H9 (cell line): ENCODE results near the gene DCDC2. TPM values are rescaled to one million over a fixed set of nuclear protein-coding genes. Genes with fewer than 3 reads are reported as not detected.

ENCODE experiments used
- DNase-seq: peaks from one replicate; pipeline ENCODE4 v3.0.0-alpha.2; 2017
- H2AFZ ChIP-seq: one replicate; pipeline ENCODE4 v1.6.1; 2013; ENCODE audit warnings: mild to moderate bottlenecking, low read length, control low read depth, moderate library complexity
- H2AK5ac ChIP-seq: 2 replicates; pipeline ENCODE4 v1.6.1; 2013; ENCODE audit warnings: low read length, control low read depth, mixed read lengths; ENCODE audit not compliant: insufficient read length
- H2BK120ac ChIP-seq: one replicate; pipeline ENCODE4 v1.6.1; 2013; ENCODE audit warnings: low read depth, mild to moderate bottlenecking, low read length, control low read depth, inconsistent platforms; ENCODE audit not compliant: poor library complexity, severe bottlenecking
- H2BK12ac ChIP-seq: 2 replicates; pipeline ENCODE4 v1.6.1; 2013; ENCODE audit warnings: low read length, control low read depth, mixed read lengths, low read depth; ENCODE audit not compliant: insufficient read length
- H2BK15ac ChIP-seq: 2 replicates; pipeline ENCODE4 v1.6.1; 2013; ENCODE audit warnings: low read depth, low read length, control low read depth
- H2BK20ac ChIP-seq: one replicate; pipeline ENCODE4 v1.6.1; 2013; ENCODE audit warnings: low read depth, mild to moderate bottlenecking, low read length, control low read depth, inconsistent platforms; ENCODE audit not compliant: poor library complexity, severe bottlenecking
- H2BK5ac ChIP-seq: 2 replicates; pipeline ENCODE4 v1.6.1; 2013; ENCODE audit warnings: low read length, control low read depth, mixed read lengths; ENCODE audit not compliant: insufficient read length
- H3K14ac ChIP-seq: 2 replicates; pipeline ENCODE4 v1.6.1; 2013; ENCODE audit warnings: low read length, control low read depth; ENCODE audit not compliant: insufficient read depth
- H3K18ac ChIP-seq: 2 replicates; pipeline ENCODE4 v1.6.1; 2013; ENCODE audit warnings: low read depth, mild to moderate bottlenecking, mixed read lengths, low read length, control low read depth; ENCODE audit not compliant: insufficient read length
- H3K23ac ChIP-seq: 2 replicates; pipeline ENCODE4 v1.6.1; 2013; ENCODE audit warnings: low read length, control low read depth, mixed read lengths, low read depth; ENCODE audit not compliant: insufficient read length
- H3K23me2 ChIP-seq: 2 replicates; pipeline ENCODE4 v1.6.1; 2013; ENCODE audit warnings: low read depth, mild to moderate bottlenecking, mixed read lengths, low read length, control low read depth; ENCODE audit not compliant: insufficient read length, poor library complexity, severe bottlenecking
- H3K27ac ChIP-seq: 2 replicates; pipeline ENCODE4 v1.5.1; 2013; ENCODE audit warnings: low read length, control low read depth, mixed read lengths, low read depth; ENCODE audit not compliant: insufficient read length
- H3K27me3 ChIP-seq: 2 replicates; pipeline ENCODE4 v1.6.1; 2013; ENCODE audit warnings: low read length, control low read depth, inconsistent platforms; ENCODE audit not compliant: insufficient read depth
- H3K4ac ChIP-seq: 2 replicates; pipeline ENCODE4 v1.6.1; 2013; ENCODE audit warnings: low read depth, mild to moderate bottlenecking, control low read depth, inconsistent platforms, low read length, moderate library complexity
- H3K4me1 ChIP-seq: 2 replicates; pipeline ENCODE4 v1.6.1; 2013; ENCODE audit warnings: low read length, control low read depth, inconsistent platforms; ENCODE audit not compliant: insufficient read depth
- H3K4me2 ChIP-seq: 2 replicates; pipeline ENCODE4 v1.6.1; 2013; ENCODE audit warnings: low read length, control low read depth, mixed read lengths; ENCODE audit not compliant: insufficient read length, insufficient read depth
- H3K56ac ChIP-seq: 2 replicates; pipeline ENCODE4 v1.6.1; 2013; ENCODE audit warnings: low read depth, mild to moderate bottlenecking, mixed read lengths, low read length, control low read depth; ENCODE audit not compliant: insufficient read length
- H3K79me1 ChIP-seq: 2 replicates; pipeline ENCODE4 v1.6.1; 2013; ENCODE audit warnings: low read depth, mild to moderate bottlenecking, moderate library complexity, low read length, control low read depth, inconsistent platforms; ENCODE audit not compliant: insufficient read depth, poor library complexity, severe bottlenecking
- H3K79me2 ChIP-seq: 2 replicates; pipeline ENCODE4 v1.6.1; 2013; ENCODE audit warnings: low read length, control low read depth, inconsistent platforms; ENCODE audit not compliant: insufficient read depth
- H3K9ac ChIP-seq: 2 replicates; pipeline ENCODE4 v1.6.1; 2013; ENCODE audit warnings: low read length, control low read depth, mixed read lengths; ENCODE audit not compliant: insufficient read length; ENCODE audit errors: extremely low read depth
- H3K9me3 ChIP-seq: one replicate; pipeline ENCODE4 v1.6.1; 2013; ENCODE audit warnings: low read depth, low read length, inconsistent platforms; ENCODE audit not compliant: control insufficient read depth
- H3T11ph ChIP-seq: one replicate; pipeline ENCODE4 v1.6.1; 2013; ENCODE audit warnings: mild to moderate bottlenecking, low read length, control low read depth, inconsistent platforms
- H4K20me1 ChIP-seq: one replicate; pipeline ENCODE4 v1.6.1; 2013; ENCODE audit not compliant: control insufficient read depth, insufficient read length, insufficient read depth
- H4K5ac ChIP-seq: 2 replicates; pipeline ENCODE4 v1.6.1; 2013; ENCODE audit warnings: low read depth, mild to moderate bottlenecking, mixed read lengths, low read length, control low read depth; ENCODE audit not compliant: insufficient read length
- H4K8ac ChIP-seq: replicated peaks from 2 replicates; pipeline ENCODE4 v1.6.1; 2013; ENCODE audit warnings: low read length, control low read depth, mixed read lengths, low read depth; ENCODE audit not compliant: insufficient read length
- H4K91ac ChIP-seq: 2 replicates; pipeline ENCODE4 v1.6.1; 2013; ENCODE audit warnings: low read depth, mild to moderate bottlenecking, moderate library complexity, mixed read lengths, low read length, control low read depth; ENCODE audit not compliant: insufficient read length
- H3K27ac Mint-ChIP-seq, 3 experiments: 2 replicates in 2 of 3; 3 replicates in 1 of 3; pipeline ENCODE4 v1.8.0; 2020 to 2021; ENCODE audit warnings: mixed read lengths in 3 of 3, mild to moderate bottlenecking in 1 of 3, moderate library complexity in 1 of 3
- H3K27me3 Mint-ChIP-seq: 2 replicates; pipeline ENCODE4 v1.8.0; 2021; ENCODE audit warnings: low read depth, mild to moderate bottlenecking, moderate library complexity, mixed read lengths
- H3K36me3 Mint-ChIP-seq, 3 experiments: 2 replicates in 2 of 3; 3 replicates in 1 of 3; pipeline ENCODE4 v1.8.0; 2020 to 2021; ENCODE audit warnings: low read depth in 3 of 3, mixed read lengths in 3 of 3; ENCODE audit not compliant: insufficient read depth in 1 of 3
- H3K4me1 Mint-ChIP-seq, 2 experiments: 2 replicates each; pipeline ENCODE4 v1.8.0; 2020; ENCODE audit warnings: mixed read lengths in 2 of 2
- H3K4me3 Mint-ChIP-seq, 2 experiments: 2 replicates in 1 of 2; 3 replicates in 1 of 2; pipeline ENCODE4 v1.8.0; 2020 to 2021; ENCODE audit warnings: mild to moderate bottlenecking in 2 of 2, mixed read lengths in 2 of 2, moderate library complexity in 1 of 2
- H3K9me3 Mint-ChIP-seq, 2 experiments: 2 replicates in 1 of 2; 3 replicates in 1 of 2; pipeline ENCODE4 v1.8.0; 2020; ENCODE audit warnings: mild to moderate bottlenecking in 2 of 2, mixed read lengths in 2 of 2, moderate library complexity in 1 of 2
- WGBS: extraction: QIAGEN DNeasy Blood & Tissue Kit; methylation state at CpG from one replicate; pipeline ENCODE4 v1.1.7; 2013; ENCODE audit warnings: missing lambda C conversion rate, low lambda C conversion rate, mixed read lengths; ENCODE audit not compliant: insufficient read length; ENCODE audit errors: extremely low coverage; 5-methylcytosine and 5-hydroxymethylcytosine counted together
- total RNA-seq: library from RNA; stranded (reverse); gene quantifications from 2 replicates; pipeline ENCODE4 v1.2.1, GENCODE V29; 2021
- TF ChIP-seq, protein P1 (sequence below): fragments of 200-600 bp; sonication (generic); conservative IDR thresholded peaks from 3 replicates; pipeline ENCODE4 v1.8.0; 2021; ENCODE audit warnings: antibody characterized with exemption, mild to moderate bottlenecking

DCDC2 gene
- total RNA-seq, 1 experiment from 2014 or later: 0.59 TPM

DNA sequence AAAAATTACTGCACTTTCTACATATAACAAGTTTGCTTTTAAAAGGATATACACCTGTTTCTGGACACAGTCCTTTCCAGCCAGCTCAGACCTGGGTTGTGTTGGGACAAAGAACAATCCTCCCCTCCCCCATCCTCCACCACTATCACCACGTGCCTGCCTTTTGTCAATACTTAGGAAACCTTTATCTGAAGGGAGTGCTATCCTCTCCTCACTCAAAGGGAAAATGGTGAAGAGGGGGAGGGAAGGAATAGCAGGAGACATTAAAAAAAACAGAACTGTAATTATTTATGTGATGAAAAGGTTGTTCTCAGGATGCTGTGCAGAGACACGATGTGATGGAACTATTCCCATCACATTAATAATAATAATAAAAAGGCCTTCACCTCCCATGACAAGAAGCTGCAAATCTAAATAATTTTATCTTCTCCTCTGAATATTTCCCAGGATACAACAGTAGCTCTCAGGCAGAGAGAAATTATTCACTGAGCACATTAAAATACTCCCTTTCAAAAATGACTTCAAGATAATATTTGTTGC is 126.4 kb downstream of the DCDC2 start:
- Histone ChIP-seq H3K4me2 (no peak overlapping the region), H3K79me1 (no peaks in the 10 kb centered on the region), H3K9ac (no peak overlapping the region), H3K23me2 (no peaks in the 10 kb centered on the region), H2BK120ac (no peak overlapping the region), H3K23ac (no peak overlapping the region), H4K91ac (no peak overlapping the region), H3T11ph (no peak overlapping the region), H3K79me2 (no peaks in the 10 kb centered on the region), H2BK12ac (no peak overlapping the region), H3K4ac (no peak overlapping the region), H4K5ac (no peak overlapping the region), H3K9me3 (no peaks in the 10 kb centered on the region), H4K8ac (no peak overlapping the region), H2AK5ac (no peak overlapping the region), H2AFZ (no peak overlapping the region), H2BK5ac (no peak overlapping the region), H3K18ac (no peak overlapping the region), H4K20me1 (no peaks in the 10 kb centered on the region), H2BK20ac (no peak overlapping the region), H3K4me1 (peaks cover 3% of the 10 kb centered on the region; the same call in 1 of the 2 replicates), H3K27ac (no peak overlapping the region), H2BK15ac (no peak overlapping the region), H3K27me3 (no peaks in the 10 kb centered on the region), H3K14ac (no peak overlapping the region), H3K56ac (no peak overlapping the region)
- H3K36me3 Mint-ChIP-seq: no peaks in the 10 kb centered on the region
- TF ChIP-seq, protein P1, sequence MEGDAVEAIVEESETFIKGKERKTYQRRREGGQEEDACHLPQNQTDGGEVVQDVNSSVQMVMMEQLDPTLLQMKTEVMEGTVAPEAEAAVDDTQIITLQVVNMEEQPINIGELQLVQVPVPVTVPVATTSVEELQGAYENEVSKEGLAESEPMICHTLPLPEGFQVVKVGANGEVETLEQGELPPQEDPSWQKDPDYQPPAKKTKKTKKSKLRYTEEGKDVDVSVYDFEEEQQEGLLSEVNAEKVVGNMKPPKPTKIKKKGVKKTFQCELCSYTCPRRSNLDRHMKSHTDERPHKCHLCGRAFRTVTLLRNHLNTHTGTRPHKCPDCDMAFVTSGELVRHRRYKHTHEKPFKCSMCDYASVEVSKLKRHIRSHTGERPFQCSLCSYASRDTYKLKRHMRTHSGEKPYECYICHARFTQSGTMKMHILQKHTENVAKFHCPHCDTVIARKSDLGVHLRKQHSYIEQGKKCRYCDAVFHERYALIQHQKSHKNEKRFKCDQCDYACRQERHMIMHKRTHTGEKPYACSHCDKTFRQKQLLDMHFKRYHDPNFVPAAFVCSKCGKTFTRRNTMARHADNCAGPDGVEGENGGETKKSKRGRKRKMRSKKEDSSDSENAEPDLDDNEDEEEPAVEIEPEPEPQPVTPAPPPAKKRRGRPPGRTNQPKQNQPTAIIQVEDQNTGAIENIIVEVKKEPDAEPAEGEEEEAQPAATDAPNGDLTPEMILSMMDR: no peak
- WGBS: no CpG with 5 or more reads among the region's 2 CpGs
- H3K9me3 Mint-ChIP-seq: no peaks in the 10 kb centered on the region
- peaks cover 24 to 26% of the 10 kb centered on the region in 2 experiments for H3K4me1 Mint-ChIP-seq
- H3K27me3 Mint-ChIP-seq: no peaks in the 10 kb centered on the region; the same call in 1 of the 2 replicates
- no peak for DNase-seq
- no peak overlapping the region for H3K27ac Mint-ChIP-seq
- no peak overlapping the region for H3K4me3 Mint-ChIP-seq
